ENCODE measurements around the gene OR5K3.

The OR5K3 gene

DNA sequence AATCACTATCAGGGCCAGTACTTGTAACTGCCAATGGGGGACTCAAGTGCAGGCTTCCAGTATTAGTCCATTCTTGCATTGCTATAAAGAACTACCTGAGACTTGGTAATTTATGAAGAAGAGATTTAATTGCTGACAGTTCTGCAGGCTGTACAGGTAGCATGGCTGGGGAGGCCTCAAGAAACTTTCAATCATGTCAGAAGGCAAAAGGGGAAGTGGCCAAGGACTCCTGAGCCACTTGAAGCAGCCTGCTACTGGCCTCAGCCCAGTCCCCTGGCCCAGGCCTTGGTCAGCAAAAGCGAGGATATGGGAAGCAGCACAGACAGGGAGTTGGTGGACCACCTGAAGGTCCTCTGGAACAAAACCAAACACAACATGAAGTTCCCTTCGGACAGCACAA, 43.3 kb downstream of the OR5K3 start:
- DNase-seq (ENCODE audit: low read depth in 4 of 4, low spot score in 1 of 4) = no peak

GRCh38 chr3:98434412-98434811, 43.9 kb downstream of the OR5K3 start:
- DNase-seq (ENCODE audit: low read depth in 4 of 4, low spot score in 1 of 4) = no peak

GRCh38 chr3:98440283-98440682, 49.8 kb downstream of the OR5K3 start:
- no peak for DNase-seq (ENCODE audit: low read depth in 4 of 4, low spot score in 1 of 4)
